ENCODE data around the gene CCDC102A.

- TF ChIP-seq CTCF (IDR thresholded peaks at IDR 0.05) = no peak
- no peak for TF ChIP-seq ZNF416 (CRISPR knock-in tag; IDR thresholded peaks at IDR 0.05)
Observed at GRCh38 chr16:57579361-57579665, 42.9 kb upstream of the CCDC102A start.

All from WTC11 (cell line).